ENCODE measurements around the gene EGFR. TPM values are rescaled to one million over a fixed set of nuclear protein-coding genes. Genes with fewer than 3 reads are reported as not detected.

The EGFR gene
- total RNA-seq, 1 experiment from 2014 or later = 94.1 TPM

- peak; percentile 57 for DNase-seq (ENCODE audit: low read depth)
Measured at GRCh38 chr7:55206235-55207029, 187.6 kb downstream of the EGFR start.

- no peak for DNase-seq (ENCODE audit: low read depth)
Measured at GRCh38 chr7:55207436-55208125, 188.8 kb downstream of the EGFR start.

GRCh38 chr7:55209366-55209765, 190.5 kb downstream of the EGFR start:
- DNase-seq (ENCODE audit: low read depth) = no peak

GRCh38 chr7:55210176-55210575, 191.4 kb downstream of the EGFR start:
- no peak for DNase-seq (ENCODE audit: low read depth)

GRCh38 chr7:55210716-55211115, 191.9 kb downstream of the EGFR start:
- DNase-seq (ENCODE audit: low read depth) = no peak

GRCh38 chr7:55211726-55212125, 192.9 kb downstream of the EGFR start:
- no peak for DNase-seq (ENCODE audit: low read depth)

- no peak for DNase-seq (ENCODE audit: low read depth)
Measured at GRCh38 chr7:55212176-55212575, 193.4 kb downstream of the EGFR start.

GRCh38 chr7:55212838-55213237, 194.0 kb downstream of the EGFR start:
- DNase-seq (ENCODE audit: low read depth) = no peak

GRCh38 chr7:55214707-55215106, 195.9 kb downstream of the EGFR start:
- no peak for DNase-seq (ENCODE audit: low read depth)

- no peak for DNase-seq (ENCODE audit: low read depth)
Measured at GRCh38 chr7:55223023-55223422, 204.2 kb downstream of the EGFR start.

GRCh38 chr7:55224111-55224510, 205.3 kb downstream of the EGFR start:
- no peak for DNase-seq (ENCODE audit: low read depth)

GRCh38 chr7:55224810-55225209, 206.0 kb downstream of the EGFR start:
- DNase-seq (ENCODE audit: low read depth) = no peak

GRCh38 chr7:55230014-55230413, 211.2 kb downstream of the EGFR start:
- DNase-seq (ENCODE audit: low read depth) = no peak

- DNase-seq (ENCODE audit: low read depth) = no peak
Measured at GRCh38 chr7:55231736-55232280, 213.0 kb downstream of the EGFR start.

- no peak for DNase-seq (ENCODE audit: low read depth)
Measured at GRCh38 chr7:55233001-55233400, 214.2 kb downstream of the EGFR start.

- DNase-seq (ENCODE audit: low read depth) = no peak
Measured at GRCh38 chr7:55234408-55234807, 215.6 kb downstream of the EGFR start.

GRCh38 chr7:55235115-55235514, 216.3 kb downstream of the EGFR start:
- no peak for DNase-seq (ENCODE audit: low read depth)

- no peak for DNase-seq (ENCODE audit: low read depth)
Measured at GRCh38 chr7:55235801-55236200, 217.0 kb downstream of the EGFR start.

GRCh38 chr7:55236476-55236875, 217.7 kb downstream of the EGFR start:
- no peak for DNase-seq (ENCODE audit: low read depth)

GRCh38 chr7:55237156-55237893, 218.5 kb downstream of the EGFR start:
- DNase-seq (ENCODE audit: low read depth) = no peak

GRCh38 chr7:55239406-55239805, 220.6 kb downstream of the EGFR start:
- no peak for DNase-seq (ENCODE audit: low read depth)

Data from LHCN-M2 (cell line).